ENCODE measurements around the gene GMEB2. TPM values are rescaled to one million over a fixed set of nuclear protein-coding genes. Genes with fewer than 3 reads are reported as not detected.
A peak's percentile ranks its signal among the peaks of the same experiment; 100 is the strongest.
"Not testable (repeated sequence)": the region's sequence is repeated elsewhere in the genome, so short reads cannot be mapped to it uniquely, and the experiment has no call there.

The GMEB2 gene
- total RNA-seq, 2 donors from 2014 or later: 11.5 to 14.8 TPM

GRCh38 chr20:63639093-63639975 is 12.4 kb upstream of the GMEB2 start:
- intact Hi-C loops (cut with DNase I): no loop called here
- DNase-seq: peak; percentile 38
- H3K4me3 ChIP-seq: no peak overlapping the region
- H3K27ac ChIP-seq: peak overlapping the region; percentile 53
- TF ChIP-seq, protein P1, sequence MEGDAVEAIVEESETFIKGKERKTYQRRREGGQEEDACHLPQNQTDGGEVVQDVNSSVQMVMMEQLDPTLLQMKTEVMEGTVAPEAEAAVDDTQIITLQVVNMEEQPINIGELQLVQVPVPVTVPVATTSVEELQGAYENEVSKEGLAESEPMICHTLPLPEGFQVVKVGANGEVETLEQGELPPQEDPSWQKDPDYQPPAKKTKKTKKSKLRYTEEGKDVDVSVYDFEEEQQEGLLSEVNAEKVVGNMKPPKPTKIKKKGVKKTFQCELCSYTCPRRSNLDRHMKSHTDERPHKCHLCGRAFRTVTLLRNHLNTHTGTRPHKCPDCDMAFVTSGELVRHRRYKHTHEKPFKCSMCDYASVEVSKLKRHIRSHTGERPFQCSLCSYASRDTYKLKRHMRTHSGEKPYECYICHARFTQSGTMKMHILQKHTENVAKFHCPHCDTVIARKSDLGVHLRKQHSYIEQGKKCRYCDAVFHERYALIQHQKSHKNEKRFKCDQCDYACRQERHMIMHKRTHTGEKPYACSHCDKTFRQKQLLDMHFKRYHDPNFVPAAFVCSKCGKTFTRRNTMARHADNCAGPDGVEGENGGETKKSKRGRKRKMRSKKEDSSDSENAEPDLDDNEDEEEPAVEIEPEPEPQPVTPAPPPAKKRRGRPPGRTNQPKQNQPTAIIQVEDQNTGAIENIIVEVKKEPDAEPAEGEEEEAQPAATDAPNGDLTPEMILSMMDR (IDR thresholded peaks at IDR 0.05): no peak
- peaks cover 3% of the 10 kb centered on the region for H3K4me1 ChIP-seq
- H3K36me3 ChIP-seq: no peaks in the 10 kb centered on the region
- no peaks in the 10 kb centered on the region for H3K9me3 ChIP-seq
- no peaks in the 10 kb centered on the region for H3K27me3 ChIP-seq
- peak overlapping the region; percentile 12 to 19 for H3K9ac ChIP-seq (ENCODE audit: low read depth in 2 of 2, low read length in 2 of 2)

- Histone ChIP-seq H3K4me3 (no peak overlapping the region), H3K27me3 (no peaks in the 10 kb centered on the region), H3K9ac (ENCODE audit: low read depth in 2 of 2, low read length in 2 of 2) (no peak overlapping the region), H3K27ac (no peak overlapping the region), H3K4me1 (no peaks in the 10 kb centered on the region), H3K36me3 (no peaks in the 10 kb centered on the region), H3K9me3 (no peaks in the 10 kb centered on the region)
- no peak for DNase-seq
- TF ChIP-seq, protein P1 (IDR thresholded peaks at IDR 0.05): no peak
- intact Hi-C loops (cut with DNase I): no loop called here
Measured at GRCh38 chr20:63636752-63637628, 10.1 kb upstream of the GMEB2 start.

- H3K36me3 ChIP-seq: no peaks in the 10 kb centered on the region
- H3K27ac ChIP-seq: peak overlapping the region; percentile 66
- intact Hi-C loops (cut with DNase I): no loop called here
- H3K9me3 ChIP-seq: no peaks in the 10 kb centered on the region
- peak overlapping the region; percentile 3 for H3K4me3 ChIP-seq
- H3K27me3 ChIP-seq: no peaks in the 10 kb centered on the region
- TF ChIP-seq, protein P1 (IDR thresholded peaks at IDR 0.05): no peak
- H3K4me1 ChIP-seq: no peaks in the 10 kb centered on the region
- H3K9ac ChIP-seq (ENCODE audit: low read depth in 2 of 2, low read length in 2 of 2): peak overlapping the region in 1 of 2 donors; percentile 24
- DNase-seq: no peak
Measured at GRCh38 chr20:63635431-63636141, 8.7 kb upstream of the GMEB2 start.

DNA sequence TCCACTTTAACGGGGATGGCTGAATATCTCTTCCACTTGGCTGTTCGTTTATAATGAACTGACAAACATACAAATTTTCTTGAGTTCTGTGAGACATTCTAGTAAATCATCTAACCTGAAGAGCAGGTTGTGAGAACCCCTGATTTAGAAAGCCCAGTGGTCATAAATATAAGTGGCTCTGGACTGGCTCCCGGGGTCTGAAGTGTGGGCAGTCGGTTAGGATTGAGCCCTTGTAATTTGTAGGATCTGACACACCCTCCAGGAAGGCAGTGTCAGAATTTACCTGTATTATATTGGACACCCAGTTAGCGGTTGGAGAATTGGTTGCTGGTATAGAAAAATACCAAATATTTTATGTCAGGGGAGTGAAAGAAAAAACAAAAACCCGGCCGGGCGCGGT is 6.8 kb upstream of the GMEB2 start:
- no peak for DNase-seq
- no peak overlapping the region for H3K27ac ChIP-seq
- intact Hi-C loops (cut with DNase I): no loop called here

GRCh38 chr20:63631426-63631825 is 4.5 kb upstream of the GMEB2 start:
- H3K36me3 ChIP-seq, DNase-seq: not testable (repeated sequence)

More for the DNA sequence above, 6.8 kb upstream of the GMEB2 start:
- no peaks in the 10 kb centered on the region for H3K9me3 ChIP-seq
- TF ChIP-seq, protein P1 (IDR thresholded peaks at IDR 0.05): no peak
- H3K36me3 ChIP-seq: no peaks in the 10 kb centered on the region
- no peaks in the 10 kb centered on the region for H3K4me1 ChIP-seq
- no peak overlapping the region for H3K9ac ChIP-seq (ENCODE audit: low read depth in 2 of 2, low read length in 2 of 2)
- H3K27me3 ChIP-seq: no peaks in the 10 kb centered on the region
- H3K4me3 ChIP-seq: no peak overlapping the region

DNA sequence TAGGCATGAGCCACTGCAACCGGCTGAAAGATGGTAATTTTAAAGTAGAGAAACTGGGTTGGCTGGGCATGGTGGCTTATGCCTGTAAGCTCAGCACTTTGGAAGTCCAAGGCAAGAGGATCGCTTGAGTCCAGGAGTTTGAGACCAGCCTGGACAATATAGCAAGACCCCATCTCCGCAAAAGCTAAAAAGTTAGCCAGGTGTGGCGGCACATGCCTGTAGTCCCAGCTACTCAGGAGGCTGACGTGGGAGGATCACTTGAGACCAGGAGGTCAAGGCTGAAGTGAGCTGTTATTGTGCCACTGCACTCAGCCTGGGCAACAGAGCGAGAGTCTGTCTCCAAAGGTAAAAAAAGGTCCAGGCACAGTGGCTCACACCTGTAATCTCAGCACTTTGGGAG is 4.1 kb upstream of the GMEB2 start:
- H3K4me3 ChIP-seq; H3K9ac ChIP-seq (ENCODE audit: low read depth in 2 of 2, low read length in 2 of 2); H3K36me3 ChIP-seq; DNase-seq; intact Hi-C loops (cut with DNase I); H3K4me1 ChIP-seq; H3K9me3 ChIP-seq; H3K27me3 ChIP-seq; H3K27ac ChIP-seq: not testable (repeated sequence)

More at GRCh38 chr20:63631426-63631825, 4.5 kb upstream of the GMEB2 start:
- intact Hi-C loops (cut with DNase I); H3K4me1 ChIP-seq; H3K27ac ChIP-seq; H3K9ac ChIP-seq (ENCODE audit: low read depth in 2 of 2, low read length in 2 of 2); H3K27me3 ChIP-seq; H3K9me3 ChIP-seq; H3K4me3 ChIP-seq: not testable (repeated sequence)

All from colonic mucosa (tissue), 4 donors.